ENCODE data around the gene PDS5B. TPM values are rescaled to one million over a fixed set of nuclear protein-coding genes. Genes with fewer than 3 reads are reported as not detected.

Gene PDS5B
- total and polyA plus RNA-seq, 9 of the 15 experiments (the other 6 are each of a cell fraction or from before 2014, with no cell fraction given), result 6.2 to 23.7 (median 13.1) TPM

DNA sequence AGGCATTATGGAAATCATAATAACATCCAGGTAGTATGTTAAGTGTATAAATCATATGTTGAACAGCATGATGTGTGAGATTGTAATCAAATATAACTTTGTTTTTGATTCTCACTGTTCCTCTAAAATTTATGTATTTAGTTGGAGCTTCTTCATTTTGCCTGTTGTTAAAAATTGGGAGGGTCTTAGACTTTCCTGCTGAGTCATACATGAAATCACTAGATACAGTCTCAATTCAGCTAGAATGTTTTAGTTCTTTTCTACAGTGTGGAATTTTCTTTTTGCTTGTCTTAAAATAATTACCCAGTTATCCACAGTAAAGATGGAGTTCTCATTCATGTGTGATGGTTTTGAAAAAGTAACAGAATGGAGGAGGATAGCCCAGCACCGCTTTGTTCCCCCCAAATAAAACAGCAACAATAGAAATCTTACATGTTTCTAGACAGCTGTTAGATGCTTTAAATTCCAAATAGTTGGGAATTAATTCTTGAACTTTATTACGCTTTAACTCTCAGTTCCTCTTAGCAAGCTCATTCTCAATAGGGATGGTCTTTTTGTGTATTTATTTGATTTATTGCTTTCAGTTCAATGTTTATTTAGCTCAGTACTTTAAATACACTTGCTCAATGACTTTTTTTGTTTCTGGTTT, 109.5 kb downstream of the PDS5B start (continued):
- TF ChIP-seq ZNF766 (CRISPR knock-in tag; conservative IDR thresholded peaks at IDR 0.05), result no peak
- no peak for TF ChIP-seq KDM4B (IDR thresholded peaks at IDR 0.05; ENCODE audit: borderline replicate concordance in 2 of 2, low read depth in 1 of 2)
- no peak for TF ChIP-seq ZFX (CRISPR knock-in tag; IDR thresholded peaks at IDR 0.05)
- TF ChIP-seq ZNF124 (CRISPR knock-in tag; IDR thresholded peaks at IDR 0.05), result no peak
- no peak for TF ChIP-seq SOX6 (IDR thresholded peaks at IDR 0.05)
- TF ChIP-seq, protein P1, sequence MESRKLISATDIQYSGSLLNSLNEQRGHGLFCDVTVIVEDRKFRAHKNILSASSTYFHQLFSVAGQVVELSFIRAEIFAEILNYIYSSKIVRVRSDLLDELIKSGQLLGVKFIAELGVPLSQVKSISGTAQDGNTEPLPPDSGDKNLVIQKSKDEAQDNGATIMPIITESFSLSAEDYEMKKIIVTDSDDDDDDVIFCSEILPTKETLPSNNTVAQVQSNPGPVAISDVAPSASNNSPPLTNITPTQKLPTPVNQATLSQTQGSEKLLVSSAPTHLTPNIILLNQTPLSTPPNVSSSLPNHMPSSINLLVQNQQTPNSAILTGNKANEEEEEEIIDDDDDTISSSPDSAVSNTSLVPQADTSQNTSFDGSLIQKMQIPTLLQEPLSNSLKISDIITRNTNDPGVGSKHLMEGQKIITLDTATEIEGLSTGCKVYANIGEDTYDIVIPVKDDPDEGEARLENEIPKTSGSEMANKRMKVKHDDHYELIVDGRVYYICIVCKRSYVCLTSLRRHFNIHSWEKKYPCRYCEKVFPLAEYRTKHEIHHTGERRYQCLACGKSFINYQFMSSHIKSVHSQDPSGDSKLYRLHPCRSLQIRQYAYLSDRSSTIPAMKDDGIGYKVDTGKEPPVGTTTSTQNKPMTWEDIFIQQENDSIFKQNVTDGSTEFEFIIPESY (CRISPR knock-in tag; IDR thresholded peaks at IDR 0.05), result no peak
- TF ChIP-seq, protein P2, sequence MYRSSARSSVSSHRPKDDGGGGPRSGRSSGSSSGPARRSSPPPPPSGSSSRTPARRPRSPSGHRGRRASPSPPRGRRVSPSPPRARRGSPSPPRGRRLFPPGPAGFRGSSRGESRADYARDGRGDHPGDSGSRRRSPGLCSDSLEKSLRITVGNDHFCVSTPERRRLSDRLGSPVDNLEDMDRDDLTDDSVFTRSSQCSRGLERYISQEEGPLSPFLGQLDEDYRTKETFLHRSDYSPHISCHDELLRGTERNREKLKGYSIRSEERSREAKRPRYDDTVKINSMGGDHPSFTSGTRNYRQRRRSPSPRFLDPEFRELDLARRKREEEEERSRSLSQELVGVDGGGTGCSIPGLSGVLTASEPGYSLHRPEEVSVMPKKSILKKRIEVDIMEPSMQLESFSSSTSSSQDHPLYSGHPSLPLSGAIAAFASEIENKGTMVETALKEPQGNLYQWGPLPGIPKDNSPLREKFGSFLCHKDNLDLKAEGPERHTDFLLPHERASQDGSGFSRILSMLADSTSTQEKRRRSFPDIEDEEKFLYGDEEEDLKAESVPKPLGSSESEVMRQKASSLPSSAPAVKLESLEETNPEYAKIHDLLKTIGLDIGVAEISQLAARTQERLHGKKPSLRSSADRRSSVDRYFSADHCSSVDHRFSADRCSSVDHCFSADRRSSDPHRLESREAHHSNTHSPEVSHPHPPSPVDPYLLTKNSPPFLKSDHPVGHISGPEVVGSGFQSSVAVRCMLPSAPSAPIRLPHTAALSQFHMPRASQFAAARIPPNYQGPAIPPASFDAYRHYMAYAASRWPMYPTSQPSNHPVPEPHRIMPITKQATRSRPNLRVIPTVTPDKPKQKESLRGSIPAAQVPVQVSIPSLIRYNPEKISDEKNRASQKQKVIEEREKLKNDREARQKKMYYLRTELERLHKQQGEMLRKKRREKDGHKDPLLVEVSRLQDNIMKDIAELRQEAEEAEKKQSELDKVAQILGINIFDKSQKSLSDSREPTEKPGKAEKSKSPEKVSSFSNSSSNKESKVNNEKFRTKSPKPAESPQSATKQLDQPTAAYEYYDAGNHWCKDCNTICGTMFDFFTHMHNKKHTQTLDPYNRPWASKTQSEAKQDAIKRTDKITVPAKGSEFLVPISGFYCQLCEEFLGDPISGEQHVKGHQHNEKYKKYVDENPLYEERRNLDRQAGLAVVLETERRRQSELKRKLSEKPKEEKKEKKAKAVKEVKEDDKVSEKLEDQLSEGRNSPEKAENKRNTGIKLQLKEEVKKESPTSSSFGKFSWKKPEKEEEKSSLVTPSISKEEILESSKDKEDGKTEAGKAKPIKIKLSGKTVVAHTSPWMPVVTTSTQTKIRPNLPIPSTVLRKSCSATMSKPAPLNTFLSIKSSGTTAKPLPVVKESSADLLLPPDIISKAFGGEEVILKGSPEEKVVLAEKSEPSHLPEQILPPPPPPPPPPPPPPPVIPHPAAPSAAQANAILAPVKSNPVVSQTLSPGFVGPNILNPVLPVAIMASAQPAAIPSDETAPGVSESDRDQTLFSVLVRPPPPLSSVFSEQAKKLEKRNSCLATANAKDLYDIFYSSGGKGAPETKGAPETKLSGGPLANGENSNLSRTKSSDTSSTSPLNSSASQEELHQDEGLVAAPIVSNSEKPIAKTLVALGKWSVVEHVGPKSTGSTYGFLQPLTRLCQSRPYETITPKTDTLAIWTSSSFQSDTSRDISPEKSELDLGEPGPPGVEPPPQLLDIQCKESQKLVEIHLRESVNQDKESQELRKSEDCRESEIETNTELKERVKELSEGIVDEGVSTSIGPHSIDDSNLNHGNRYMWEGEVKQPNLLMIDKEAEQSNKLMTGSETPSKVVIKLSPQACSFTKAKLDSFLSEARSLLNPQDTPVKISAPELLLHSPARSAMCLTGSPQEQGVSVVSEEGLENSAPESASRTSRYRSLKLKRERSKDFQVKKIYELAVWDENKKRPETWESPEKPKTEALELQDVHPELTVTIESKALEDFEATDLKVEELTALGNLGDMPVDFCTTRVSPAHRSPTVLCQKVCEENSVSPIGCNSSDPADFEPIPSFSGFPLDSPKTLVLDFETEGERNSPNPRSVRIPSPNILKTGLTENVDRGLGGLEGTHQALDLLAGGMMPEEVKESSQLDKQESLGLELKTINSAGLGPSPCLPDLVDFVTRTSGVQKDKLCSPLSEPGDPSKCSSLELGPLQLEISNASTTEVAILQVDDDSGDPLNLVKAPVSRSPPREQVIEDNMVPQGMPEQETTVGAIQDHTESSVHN (IDR thresholded peaks at IDR 0.05; ENCODE audit: borderline replicate concordance in 1 of 2, low read depth in 1 of 2), result no peak
- TF ChIP-seq RBM17 (IDR thresholded peaks at IDR 0.05; ENCODE audit: borderline replicate concordance, low read depth, low read length), result no peak
- no peak for TF ChIP-seq TCF7L2 (IDR thresholded peaks at IDR 0.05; ENCODE audit: low read depth, low read length)
- no peak for TF ChIP-seq HEY1 (CRISPR knock-in tag; IDR thresholded peaks at IDR 0.05; ENCODE audit: borderline replicate concordance)
- TF ChIP-seq FOXJ2 (tag; IDR thresholded peaks at IDR 0.05), result no peak
- TF ChIP-seq ZNF316 (IDR thresholded peaks at IDR 0.05), result peak; percentile 79
- no peak for TF ChIP-seq TEAD1 (CRISPR knock-in tag; IDR thresholded peaks at IDR 0.05)
- no peak for TF ChIP-seq PHF20 (IDR thresholded peaks at IDR 0.05; ENCODE audit: partially characterized antibody)
